Measurements from ENCODE around the gene SLC12A1.

DNA sequence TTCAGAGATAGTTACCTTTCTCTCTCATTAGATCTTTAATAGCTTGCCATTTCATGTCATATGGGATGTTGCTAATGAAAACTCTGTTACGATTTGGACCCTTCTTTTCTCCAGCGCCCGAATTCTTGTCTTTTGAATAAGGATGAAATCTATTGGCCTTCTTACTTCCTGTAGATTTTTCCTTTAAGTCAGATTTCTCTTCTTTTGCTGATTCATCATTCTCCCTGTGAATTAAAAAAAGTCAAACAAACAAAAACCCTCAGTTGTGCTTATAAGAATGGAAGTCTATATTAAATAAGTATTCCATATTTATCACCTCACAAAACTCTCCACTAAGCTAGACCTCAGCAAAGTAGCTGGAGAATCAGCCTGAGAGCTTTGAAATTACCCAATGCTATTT is 37.5 kb upstream of the SLC12A1 start:
- TF ChIP-seq, protein P1, sequence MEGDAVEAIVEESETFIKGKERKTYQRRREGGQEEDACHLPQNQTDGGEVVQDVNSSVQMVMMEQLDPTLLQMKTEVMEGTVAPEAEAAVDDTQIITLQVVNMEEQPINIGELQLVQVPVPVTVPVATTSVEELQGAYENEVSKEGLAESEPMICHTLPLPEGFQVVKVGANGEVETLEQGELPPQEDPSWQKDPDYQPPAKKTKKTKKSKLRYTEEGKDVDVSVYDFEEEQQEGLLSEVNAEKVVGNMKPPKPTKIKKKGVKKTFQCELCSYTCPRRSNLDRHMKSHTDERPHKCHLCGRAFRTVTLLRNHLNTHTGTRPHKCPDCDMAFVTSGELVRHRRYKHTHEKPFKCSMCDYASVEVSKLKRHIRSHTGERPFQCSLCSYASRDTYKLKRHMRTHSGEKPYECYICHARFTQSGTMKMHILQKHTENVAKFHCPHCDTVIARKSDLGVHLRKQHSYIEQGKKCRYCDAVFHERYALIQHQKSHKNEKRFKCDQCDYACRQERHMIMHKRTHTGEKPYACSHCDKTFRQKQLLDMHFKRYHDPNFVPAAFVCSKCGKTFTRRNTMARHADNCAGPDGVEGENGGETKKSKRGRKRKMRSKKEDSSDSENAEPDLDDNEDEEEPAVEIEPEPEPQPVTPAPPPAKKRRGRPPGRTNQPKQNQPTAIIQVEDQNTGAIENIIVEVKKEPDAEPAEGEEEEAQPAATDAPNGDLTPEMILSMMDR (IDR thresholded peaks at IDR 0.05): no peak
- no peak for TF ChIP-seq EZH2 (IDR thresholded peaks at IDR 0.05)
- TF ChIP-seq EZH2phosphoT487 (IDR thresholded peaks at IDR 0.05): no peak
